ENCODE data around the gene MBD3L3.
A peak's percentile ranks its signal among the peaks of the same experiment; 100 is the strongest.
"Not testable (repeated sequence)": the region's sequence is repeated elsewhere in the genome, so short reads cannot be mapped to it uniquely, and the experiment has no call there.

Gene MBD3L3
- total RNA-seq: 0 to 0.03 (median 0) reads per million in 18 experiments

DNA sequence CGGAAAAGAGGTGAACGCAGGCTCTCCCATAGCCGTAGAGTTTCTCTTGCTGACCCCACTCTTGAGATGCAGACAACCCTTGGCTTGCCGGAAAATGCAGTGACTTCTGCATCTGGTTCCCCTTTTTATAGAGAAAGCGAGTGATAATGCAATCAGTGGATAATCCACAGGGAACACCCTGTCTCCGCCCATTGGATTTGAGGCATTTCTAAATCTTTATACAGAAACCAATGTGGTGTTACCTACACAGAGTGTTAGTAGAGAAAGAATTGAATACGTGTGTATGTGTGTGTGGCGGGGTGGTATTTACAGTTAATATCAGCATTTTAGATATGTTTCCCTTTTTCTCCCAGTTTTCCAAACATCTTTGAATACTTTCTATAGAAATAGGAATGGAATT, at the start of gene MBD3L3:
Gene MBD3L3 (minus strand): TSS at position 101 of the 400 bp plus-strand sequence. CDS start 71 bp downstream, at position 30.
- DNase-seq: not testable (repeated sequence)

DNA sequence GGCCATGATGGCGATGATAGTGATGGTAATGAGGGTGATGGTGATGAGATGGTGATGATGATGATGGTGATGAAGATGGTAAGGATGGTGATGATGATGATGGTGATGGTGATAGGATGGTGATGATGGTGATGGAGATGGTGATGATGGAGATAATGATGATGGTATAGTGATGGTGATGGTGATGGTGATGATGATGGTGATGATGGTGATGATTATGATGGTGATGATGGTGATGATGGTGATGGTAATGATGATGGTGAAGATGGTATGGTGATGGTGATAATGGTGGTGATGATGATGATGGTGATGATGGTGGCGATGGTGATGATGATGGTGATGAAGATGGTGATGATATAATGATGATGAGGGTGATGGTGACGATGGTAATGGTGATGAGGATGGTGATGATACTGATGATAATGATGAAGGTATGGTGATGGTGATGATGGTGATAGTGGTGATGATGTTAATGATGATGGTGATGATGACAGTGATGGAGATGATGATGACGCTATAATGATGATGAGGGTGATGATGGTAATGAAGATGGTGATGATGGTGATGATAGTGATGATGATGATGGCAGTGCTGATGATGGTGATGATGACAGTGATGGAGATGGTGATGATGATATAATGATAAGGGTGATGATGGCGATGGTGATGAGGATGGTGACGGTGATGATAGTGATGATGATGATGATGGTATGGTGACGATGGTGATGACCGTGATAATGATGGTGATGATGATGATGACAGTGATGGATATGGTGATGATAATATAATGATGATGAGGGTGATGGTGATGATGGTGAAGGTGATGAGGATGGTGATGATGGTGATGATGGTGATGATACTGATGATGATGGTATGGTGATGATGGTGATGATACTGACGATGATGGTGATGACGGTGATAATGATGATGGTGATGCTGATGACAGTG, 48.5 kb upstream of the MBD3L3 start:
- no peak for DNase-seq

GRCh38 chr19:7104747-7105447, 46.4 kb upstream of the MBD3L3 start:
- DNase-seq: peak; percentile 68 to 69

GRCh38 chr19:7101498-7102253, 43.2 kb upstream of the MBD3L3 start:
- DNase-seq: no peak

- no peak for DNase-seq
Observed at GRCh38 chr19:7099597-7099921, 41.1 kb upstream of the MBD3L3 start.

DNA sequence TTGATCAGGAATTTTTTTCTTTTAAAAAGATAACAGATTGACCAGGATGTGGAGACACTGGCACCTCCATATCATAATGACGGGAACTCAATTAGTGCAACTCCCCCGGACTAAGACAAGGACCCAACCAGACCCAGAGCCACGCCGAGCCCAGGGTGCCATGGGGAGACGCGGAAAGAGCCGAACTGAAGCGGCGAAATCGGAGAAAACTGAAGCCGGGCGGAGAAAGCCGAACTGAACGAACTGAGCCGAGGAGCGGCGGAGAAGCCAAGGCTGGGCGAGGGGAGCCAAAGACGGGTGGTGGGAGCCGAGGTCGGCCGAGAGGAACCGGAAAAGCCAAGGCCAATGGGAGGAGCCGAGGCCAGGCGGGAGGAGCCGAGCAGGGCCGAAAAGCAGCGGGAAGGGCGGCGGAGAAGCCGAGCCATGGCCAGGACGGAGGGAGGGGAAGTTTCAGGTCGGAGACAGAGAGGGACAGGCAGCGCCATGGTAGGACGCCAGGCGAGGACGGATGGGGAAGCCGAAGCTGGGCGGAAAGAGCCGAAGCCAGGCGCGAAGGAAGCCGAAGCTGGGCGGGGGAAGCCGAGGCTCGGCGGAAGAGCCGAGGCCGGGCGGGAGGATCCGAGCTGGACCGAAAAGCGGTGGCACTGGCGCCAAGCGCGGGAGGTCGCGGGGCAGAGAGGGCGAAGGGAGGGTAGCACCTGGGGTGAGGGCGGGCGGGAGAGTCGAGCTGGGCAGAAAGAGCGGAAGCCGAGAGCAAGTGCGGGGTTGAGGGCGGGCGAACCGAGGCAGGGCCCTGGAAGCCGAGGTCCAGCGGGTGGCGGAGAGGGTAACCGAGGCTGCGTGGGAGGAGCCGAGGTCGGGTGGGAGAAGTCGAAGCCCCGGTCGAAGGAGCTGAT, 40.5 kb upstream of the MBD3L3 start:
- DNase-seq: peak; percentile 93 to 96

DNA sequence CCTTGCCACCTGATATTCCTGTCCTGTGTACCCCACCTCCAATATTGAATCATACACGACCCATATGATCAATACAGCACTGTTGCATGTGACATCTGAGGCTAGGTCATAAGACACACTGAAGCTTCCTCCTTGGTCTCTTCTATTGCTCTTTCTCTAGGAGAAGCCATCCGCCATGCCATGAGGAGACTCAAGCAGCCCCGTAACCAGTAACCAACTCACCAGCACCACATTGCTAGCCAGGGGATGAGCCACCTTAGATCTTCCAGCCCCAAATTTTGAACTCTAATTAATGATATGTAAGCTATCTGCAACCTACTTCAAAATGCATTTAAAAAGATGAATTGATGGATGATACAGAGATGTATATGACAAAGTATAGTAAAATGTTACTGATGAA, 39.6 kb upstream of the MBD3L3 start:
- DNase-seq: no peak

DNA sequence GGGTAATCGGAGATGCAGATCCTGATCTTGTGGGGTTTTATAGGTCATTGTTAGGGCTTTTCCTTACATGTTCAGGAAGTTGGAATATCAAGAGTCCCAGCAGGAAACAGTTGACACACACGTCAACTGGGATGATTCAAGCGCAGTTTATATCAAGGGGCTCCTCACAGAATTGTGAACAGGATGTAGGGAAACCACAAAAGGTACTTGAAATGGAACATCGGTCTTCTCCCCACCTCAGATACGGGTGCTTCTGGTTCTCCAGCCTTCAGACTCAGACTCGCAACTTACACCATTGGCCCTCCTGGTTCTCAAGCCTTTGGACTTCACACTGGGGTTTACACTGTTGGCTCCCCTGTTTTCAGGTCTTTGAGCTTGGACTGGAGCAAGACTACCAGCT, 30.5 kb upstream of the MBD3L3 start:
- DNase-seq: no peak

- peak; percentile 19 to 21 for DNase-seq
Observed at GRCh38 chr19:7083076-7083956, 24.8 kb upstream of the MBD3L3 start.

DNA sequence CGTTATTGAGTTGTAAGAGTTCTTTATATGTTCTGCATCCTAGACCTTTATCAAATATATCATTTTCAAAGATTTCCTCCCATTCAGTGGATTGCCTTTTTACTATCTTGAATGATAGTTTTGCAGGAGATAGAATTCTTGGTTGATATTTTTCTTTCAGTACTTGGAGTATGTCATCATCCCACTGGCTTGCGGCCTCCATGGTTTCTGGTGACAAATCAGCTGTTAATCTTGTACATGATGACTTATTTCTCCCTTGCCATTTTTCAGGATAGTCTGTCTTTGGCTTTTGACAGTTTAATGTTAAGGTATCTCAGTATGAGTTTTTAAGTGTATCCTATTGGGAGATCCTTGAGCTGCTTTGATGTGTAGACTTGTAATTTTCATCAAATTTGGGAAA, 19.5 kb upstream of the MBD3L3 start:
- DNase-seq: no peak

GRCh38 chr19:7076151-7076550, 17.7 kb upstream of the MBD3L3 start:
- DNase-seq: no peak

GRCh38 chr19:7074705-7075282, 16.3 kb upstream of the MBD3L3 start:
- no peak for DNase-seq

- DNase-seq: no peak
Observed at GRCh38 chr19:7072541-7072940, 14.1 kb upstream of the MBD3L3 start.

GRCh38 chr19:7069904-7070226, 11.4 kb upstream of the MBD3L3 start:
- DNase-seq: no peak

DNA sequence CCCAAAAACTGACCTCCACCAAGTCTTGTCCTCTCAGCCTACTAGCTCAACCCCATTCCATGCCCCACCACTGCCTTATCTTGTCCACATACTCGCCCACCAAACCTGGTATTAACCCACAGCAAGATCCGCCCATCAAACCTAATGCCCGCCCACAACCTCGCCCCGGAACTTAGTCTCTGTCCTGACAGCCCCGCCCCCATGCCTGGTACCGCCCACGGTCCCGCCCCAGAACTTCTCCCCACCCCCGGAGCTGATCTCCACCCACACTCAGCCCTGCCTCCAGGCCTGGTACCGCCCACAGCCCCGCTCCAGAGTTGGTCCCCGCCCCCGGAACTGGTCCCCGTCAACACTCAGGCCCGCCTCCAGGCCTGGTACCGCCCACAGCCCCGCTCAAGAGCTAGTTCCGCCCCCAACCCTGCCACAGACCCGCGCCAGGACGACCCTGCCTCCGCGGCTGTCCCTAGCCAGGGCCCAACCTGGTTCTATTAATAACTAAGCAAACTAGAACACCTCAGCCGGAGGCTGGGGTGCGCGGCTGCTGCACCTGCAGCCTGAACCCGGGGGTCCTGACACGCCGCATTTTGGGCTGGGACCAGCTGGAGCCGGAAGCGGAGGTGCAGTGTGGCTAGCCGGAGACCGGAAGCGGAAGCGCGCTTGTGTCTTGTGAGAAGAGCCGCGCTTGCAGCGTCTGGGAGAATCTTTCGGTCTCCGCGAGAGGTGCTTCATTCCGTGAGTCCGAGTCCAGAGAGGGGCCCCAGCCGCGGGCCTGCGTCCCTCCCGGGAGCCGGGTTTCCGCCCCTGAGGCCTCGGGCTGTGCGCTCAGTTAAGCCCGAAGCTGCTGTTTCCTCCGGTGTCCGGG, 10.8 kb upstream of the MBD3L3 start, which contains the start of gene ZNF557:
Gene ZNF557 (plus strand): TSS at position 662 of the 862 bp plus-strand sequence. CDS start 5,372 bp downstream, outside the sequence.
- DNase-seq: peak; percentile 96 to 97

GRCh38 chr19:7068599-7068998, 10.1 kb upstream of the MBD3L3 start:
- DNase-seq: no peak

GRCh38 chr19:7067716-7068115, 9.2 kb upstream of the MBD3L3 start:
- no peak for DNase-seq

GRCh38 chr19:7067122-7067521, 8.6 kb upstream of the MBD3L3 start:
- peak in 1 of 2 donors; percentile 21 for DNase-seq

GRCh38 chr19:7063764-7064418, 5.4 kb upstream of the MBD3L3 start:
- no peak for DNase-seq

Measured in inflammatory macrophage (primary cell).